Epidermal melanocyte (primary cell): Measurements from ENCODE around the gene GTSE1.
A peak's percentile ranks its signal among the peaks of the same experiment; 100 is the strongest.

Experiments
- DNase-seq: peaks from one replicate; pipeline ENCODE4 v3.0.0; 2011; ENCODE audit warnings: low spot score; ENCODE audit not compliant: insufficient read length

Gene GTSE1

DNA sequence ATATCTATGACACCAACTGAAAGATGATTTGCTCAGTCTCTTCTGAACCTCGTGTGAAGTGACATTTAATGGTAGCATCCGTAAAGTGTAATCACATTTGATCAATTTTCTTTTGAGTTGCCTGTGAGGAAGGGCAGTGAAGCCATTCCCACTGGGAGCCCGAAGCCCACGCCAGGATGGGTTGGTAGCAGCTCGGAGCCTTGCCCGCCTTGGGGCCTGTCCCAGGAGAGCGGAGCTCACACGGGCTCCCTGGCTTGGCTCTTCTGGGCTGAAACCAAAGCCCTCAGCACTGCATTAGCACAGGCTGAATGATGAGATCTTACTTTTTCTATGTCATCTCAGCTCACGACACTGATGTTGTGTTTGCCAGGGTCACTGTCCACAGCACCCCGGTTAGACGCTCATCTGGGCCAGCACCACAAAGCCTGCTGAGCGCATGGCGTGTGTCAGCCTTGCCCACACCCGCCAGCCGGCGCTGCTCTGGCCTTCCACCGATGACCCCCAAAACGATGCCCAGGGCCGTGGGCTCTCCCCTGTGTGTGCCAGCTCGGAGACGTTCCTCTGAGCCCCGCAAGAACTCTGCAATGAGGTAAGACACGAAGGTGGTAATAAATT, 29.5 kb downstream of the GTSE1 start:
- no peak for DNase-seq

DNA sequence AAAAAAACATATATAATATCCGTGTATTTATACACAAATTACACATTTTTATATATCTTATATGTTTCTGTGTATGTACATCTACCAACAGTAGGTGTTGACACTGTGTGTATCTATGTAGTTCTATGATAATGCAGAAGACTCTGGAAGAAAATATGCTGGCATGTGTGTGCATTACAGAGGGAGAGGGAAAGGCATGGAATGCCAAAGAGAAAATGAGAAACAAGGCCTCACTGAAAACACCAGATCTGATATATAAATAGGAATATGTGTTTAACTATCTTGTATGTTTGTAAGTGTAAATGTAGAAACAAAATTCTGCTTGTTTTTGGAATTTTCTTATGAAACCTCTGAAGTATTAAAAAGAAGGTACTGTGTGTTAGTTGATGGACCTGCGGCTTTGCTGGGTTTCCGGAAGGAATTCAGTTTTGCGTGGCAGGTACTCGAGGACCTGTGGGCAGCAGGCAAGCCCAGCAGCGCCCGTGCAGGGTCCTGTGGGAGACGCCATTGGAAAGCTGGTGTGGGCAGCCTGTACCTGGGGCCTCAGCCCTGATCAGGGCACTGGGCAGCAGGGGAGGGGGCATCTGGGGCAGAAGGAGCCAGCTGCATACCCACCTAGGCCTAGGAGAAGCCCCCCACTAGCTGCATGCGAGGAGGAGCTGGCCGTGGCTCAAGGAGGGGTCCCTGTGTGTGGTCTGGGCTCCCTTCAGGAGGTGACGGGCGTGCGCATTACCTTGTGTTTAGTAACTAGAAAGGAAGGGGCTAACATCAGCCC, 31.2 kb downstream of the GTSE1 start:
- DNase-seq: no peak

GRCh38 chr22:46328797-46329196, 32.1 kb downstream of the GTSE1 start:
- no peak for DNase-seq

DNA sequence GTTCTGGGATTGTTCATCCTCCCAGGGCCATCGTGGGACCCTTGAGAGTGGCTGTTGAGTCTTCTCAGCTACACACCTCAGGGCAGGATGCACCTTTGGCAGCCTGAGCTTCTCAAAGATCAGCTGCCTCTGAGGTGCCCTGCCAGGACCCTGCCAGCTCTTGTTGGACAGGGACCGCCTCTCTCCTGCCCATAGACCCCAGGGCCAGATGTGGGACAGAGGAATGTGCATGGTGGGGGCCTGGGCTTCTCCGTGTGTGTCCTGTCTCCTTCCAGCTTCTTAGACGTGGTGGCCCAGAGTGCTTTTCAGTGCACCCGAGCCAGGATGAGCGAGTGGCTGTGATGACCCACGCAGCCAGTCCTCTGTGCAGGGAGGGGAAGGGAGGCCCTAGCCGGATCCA, 32.9 kb downstream of the GTSE1 start:
- no peak for DNase-seq

DNA sequence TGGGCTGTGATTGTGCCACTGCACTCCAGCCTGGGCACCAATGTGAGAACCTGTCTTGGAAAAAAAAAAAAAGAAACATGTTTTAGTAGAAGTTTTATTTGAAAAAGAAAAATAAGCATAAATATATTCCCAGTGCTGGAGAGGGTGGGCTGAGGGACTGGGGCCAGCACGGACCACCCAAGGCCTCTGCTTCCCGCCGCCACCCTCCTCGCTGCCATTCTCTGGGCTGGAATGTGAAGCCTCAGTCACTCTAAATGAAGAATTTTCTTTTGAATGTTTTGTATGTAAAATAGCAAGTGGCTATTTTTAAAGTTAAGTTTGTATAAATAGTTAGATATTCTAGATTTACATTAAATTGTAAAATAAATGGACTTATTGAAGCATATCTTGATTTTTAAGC, 33.8 kb downstream of the GTSE1 start:
- DNase-seq: no peak

- no peak for DNase-seq
These were observed 34.8 kb downstream of the GTSE1 start for GRCh38 chr22:46331496-46331895.

- peak; percentile 97 for DNase-seq
These were observed 38.8 kb downstream of the GTSE1 start, which contains the start of gene TRMU for GRCh38 chr22:46335201-46336118. Gene TRMU (plus strand): TSS chr22:46335714. CDS start chr22:46335765, 51 bp downstream.

GRCh38 chr22:46336119-46337078, 39.7 kb downstream of the GTSE1 start:
- no peak for DNase-seq

DNA sequence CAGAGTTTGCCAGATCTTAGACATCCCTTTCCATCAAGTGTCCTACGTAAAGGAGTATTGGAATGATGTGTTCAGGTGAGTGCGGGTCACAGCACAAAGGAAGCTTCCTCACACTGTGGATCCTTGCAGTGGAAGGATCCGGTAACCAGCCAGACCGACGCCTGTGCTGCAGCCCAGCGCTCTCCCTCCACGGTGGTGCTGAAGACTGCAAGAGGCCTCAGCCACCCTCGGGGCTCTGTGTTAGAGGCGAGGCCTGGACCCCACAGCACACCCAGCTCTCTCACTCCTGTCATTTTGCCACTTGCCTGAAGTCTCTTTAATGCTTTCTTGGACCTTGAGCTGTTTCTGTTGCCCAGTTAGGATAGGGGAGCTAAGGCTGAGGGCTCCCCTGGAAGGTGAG, 41.2 kb downstream of the GTSE1 start:
- no peak for DNase-seq

GRCh38 chr22:46338636-46339035, 42.0 kb downstream of the GTSE1 start:
- no peak for DNase-seq

DNA sequence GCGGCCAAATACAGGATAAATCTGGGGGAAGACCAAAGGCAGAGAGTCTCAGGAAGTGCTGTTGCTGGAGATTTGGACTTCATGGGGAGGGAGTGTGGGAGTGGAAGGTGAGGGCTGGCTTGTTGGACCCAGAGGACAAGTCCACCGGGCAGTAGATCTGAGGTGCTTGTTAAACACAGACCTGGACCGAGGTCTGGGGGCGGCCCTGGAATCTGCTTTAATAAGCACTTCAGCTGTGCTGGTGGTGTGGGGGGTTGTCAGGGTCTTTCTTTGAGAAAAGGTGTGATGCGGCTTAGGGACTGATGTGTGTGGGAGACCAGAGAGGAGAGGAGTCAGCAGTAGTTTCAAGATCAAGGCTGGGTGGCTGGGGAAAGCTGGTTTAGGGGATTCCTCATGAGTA, 43.3 kb downstream of the GTSE1 start:
- no peak for DNase-seq

DNA sequence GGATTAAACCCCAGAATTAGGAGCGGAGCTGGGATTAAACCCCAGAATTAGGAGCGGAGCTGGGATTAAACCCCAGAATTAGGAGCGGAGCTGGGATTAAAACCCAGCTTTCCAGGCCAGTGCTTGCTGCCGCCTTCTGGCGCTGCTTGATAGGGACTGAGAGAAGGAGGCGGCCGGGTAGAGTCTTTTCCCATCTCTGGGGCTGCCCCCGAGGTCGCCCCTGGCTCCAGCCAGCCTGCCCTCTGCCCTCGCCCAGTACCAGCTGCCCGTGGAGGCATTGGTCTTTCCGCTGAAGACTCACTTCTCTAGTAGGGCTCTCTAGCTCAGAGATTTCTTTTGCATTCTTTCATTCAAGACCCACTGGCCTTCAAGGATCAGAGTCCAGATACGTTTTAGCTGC, 44.0 kb downstream of the GTSE1 start:
- DNase-seq: no peak

GRCh38 chr22:46346680-46347405, 50.2 kb downstream of the GTSE1 start:
- no peak for DNase-seq

GRCh38 chr22:46347646-46348045, 51.0 kb downstream of the GTSE1 start:
- no peak for DNase-seq

GRCh38 chr22:46348099-46348695, 51.5 kb downstream of the GTSE1 start:
- DNase-seq: no peak

GRCh38 chr22:46349238-46349637, 52.6 kb downstream of the GTSE1 start:
- no peak for DNase-seq

GRCh38 chr22:46349681-46350080, 53.0 kb downstream of the GTSE1 start:
- no peak for DNase-seq

GRCh38 chr22:46350121-46350520, 53.5 kb downstream of the GTSE1 start:
- no peak for DNase-seq

- no peak for DNase-seq
These were observed 54.0 kb downstream of the GTSE1 start for GRCh38 chr22:46350646-46351045.
